HG02642 (cell line): ENCODE data around the gene RDX.

Experiments
- ATAC-seq: cut with Tn5 transposase; IDR thresholded peaks from one replicate; pipeline ENCODE4 v1.9.1; 2021; ENCODE audit warnings: mild to moderate bottlenecking; ENCODE audit not compliant: unreplicated experiment, poor library complexity

The RDX gene

GRCh38 chr11:110296226-110297075 is at the start of gene RDX:
RDX (minus strand) TSS chr11:110296614; CDS start chr11:110279692, 16,922 bp downstream.
- ATAC-seq: peak; percentile 80

GRCh38 chr11:110345743-110346142 is 49.3 kb upstream of the RDX start:
- peak; percentile 43 for ATAC-seq

- no peak for ATAC-seq
Observed at GRCh38 chr11:110340436-110340835, 44.0 kb upstream of the RDX start.

- ATAC-seq: no peak
Observed at GRCh38 chr11:110339456-110340250, 43.2 kb upstream of the RDX start.

GRCh38 chr11:110338684-110339083 is 42.3 kb upstream of the RDX start:
- no peak for ATAC-seq

GRCh38 chr11:110337570-110338193 is 41.3 kb upstream of the RDX start:
- no peak for ATAC-seq

- no peak for ATAC-seq
Observed at GRCh38 chr11:110336054-110336453, 39.6 kb upstream of the RDX start.

- ATAC-seq: no peak
Observed at GRCh38 chr11:110335358-110335757, 38.9 kb upstream of the RDX start.

GRCh38 chr11:110331626-110332025 is 35.2 kb upstream of the RDX start:
- no peak for ATAC-seq

- no peak for ATAC-seq
Observed at GRCh38 chr11:110329445-110329844, 33.0 kb upstream of the RDX start.

GRCh38 chr11:110327508-110327907 is 31.1 kb upstream of the RDX start:
- no peak for ATAC-seq

GRCh38 chr11:110323786-110324185 is 27.4 kb upstream of the RDX start:
- no peak for ATAC-seq

- ATAC-seq: no peak
Observed at GRCh38 chr11:110319501-110319900, 23.1 kb upstream of the RDX start.

GRCh38 chr11:110318638-110319404 is 22.4 kb upstream of the RDX start:
- no peak for ATAC-seq

- no peak for ATAC-seq
Observed at GRCh38 chr11:110317516-110317932, 21.1 kb upstream of the RDX start.

GRCh38 chr11:110314366-110315095 is 18.1 kb upstream of the RDX start:
- ATAC-seq: no peak

GRCh38 chr11:110312670-110313069 is 16.3 kb upstream of the RDX start:
- no peak for ATAC-seq

- no peak for ATAC-seq
Observed at GRCh38 chr11:110311783-110312579, 15.6 kb upstream of the RDX start.

GRCh38 chr11:110308071-110308470 is 11.7 kb upstream of the RDX start:
- ATAC-seq: no peak
